ENCODE results near the gene KCNMB2.

GRCh38 chr3:178505832-178506231 is 30.4 kb upstream of the KCNMB2 start:
- no peak for TF ChIP-seq CTCF (conservative IDR thresholded peaks at IDR 0.05; ENCODE audit: low read depth, low read length)
- TF ChIP-seq EZH2 (IDR thresholded peaks at IDR 0.05; ENCODE audit: borderline replicate concordance, low read depth, low read length, poor library complexity, severe bottlenecking) = no peak
